K562 (cell line): ENCODE measurements around the gene JMY. TPM values are rescaled to one million over a fixed set of nuclear protein-coding genes. Genes with fewer than 3 reads are reported as not detected.
A peak's percentile ranks its signal among the peaks of the same experiment; 100 is the strongest.

Experiments used
- ATF7 ChIP-seq: fragments of 450-650 bp; IDR thresholded peaks from 2 replicates; pipeline ENCODE4 v1.7.1; 2014; ENCODE audit warnings: mild to moderate bottlenecking, moderate library complexity
- BACH1 ChIP-seq: fragments of 200-800 bp; sonication (Bioruptor generic); IDR thresholded peaks from 2 replicates; pipeline ENCODE4 v1.6.1; 2016; ENCODE audit warnings: missing genetic modification characterization, missing compliant biosample characterization
- BRD9 ChIP-seq: fragments of 450-650 bp; IDR thresholded peaks from 2 replicates; pipeline ENCODE4 v1.6.1; 2018; ENCODE audit warnings: low read depth; ENCODE audit not compliant: partially characterized antibody
- FUS ChIP-seq: fragments of 200-400 bp; formaldehyde crosslinking; optimal IDR thresholded peaks from 2 replicates; pipeline ENCODE3; 2017; ENCODE audit warnings: low read depth, low read length
- MAFG ChIP-seq: fragments of 450-650 bp; conservative IDR thresholded peaks from 2 replicates; pipeline ENCODE4 v1.6.1; 2016; ENCODE audit warnings: missing genetic modification characterization, missing compliant biosample characterization
- MEIS2 ChIP-seq: fragments of 450-650 bp; IDR thresholded peaks from 2 replicates; pipeline ENCODE4 v1.6.1; 2014; ENCODE audit warnings: mild to moderate bottlenecking; ENCODE audit not compliant: partially characterized antibody
- NCOR1 ChIP-seq: fragments of 450-650 bp; IDR thresholded peaks from 2 replicates; pipeline ENCODE4 v1.6.1; 2016; ENCODE audit warnings: mild to moderate bottlenecking, moderate library complexity
- PTTG1 ChIP-seq: fragments of 450-650 bp; IDR thresholded peaks from 2 replicates; pipeline ENCODE4 v1.6.1; 2016; ENCODE audit warnings: low read depth, mild to moderate bottlenecking, missing genetic modification characterization, missing compliant biosample characterization
- TAF9B ChIP-seq: fragments of 450-650 bp; IDR thresholded peaks from 2 replicates; pipeline ENCODE4 v1.6.1; 2018; ENCODE audit warnings: mild to moderate bottlenecking; ENCODE audit not compliant: partially characterized antibody
- polyA plus RNA-seq, 8 experiments: library from polyadenylated mRNA; depleted of rRNA in 4 of 8; stranded (reverse) in 5 of 8; unstranded in 3 of 8; fragments of >200 nt; fragmentation: Nextera tagmentation in 2 of 8; fragmentation: Illumina TruSeq in 1 of 8; extraction: Ambion mirVana in 2 of 8; extraction: Trizol in 1 of 8; gene quantifications; 2 replicates each; pipeline versions ENCODE4 v1.2.1 to v1.2.3, GENCODE V29; 2011 to 2014; ENCODE audit warnings: inconsistent platforms in 1 of 8, missing spikeins in 1 of 8
- total RNA-seq, 7 experiments: library from RNA; depleted of rRNA in 6 of 7; stranded (reverse); fragments of >200 nt in 6 of 7; fragmentation: Illumina TruSeq in 2 of 7; extraction: Trizol in 2 of 7; gene quantifications; 2 replicates each; pipeline versions ENCODE4 v1.2.1 to v1.2.3, GENCODE V29; 2011 to 2021; ENCODE audit warnings: low replicate concordance in 1 of 7
- TF ChIP-seq, protein P1 (sequence below), 2 experiments: fragments of 450-650 bp; IDR thresholded peaks; 2 replicates each; pipeline ENCODE4 v1.6.1; 2016; ENCODE audit warnings: mild to moderate bottlenecking in 2 of 2, borderline replicate concordance in 1 of 2, low read depth in 1 of 2, moderate library complexity in 1 of 2
- TF ChIP-seq, protein P2 (sequence below), 2 experiments: IDR thresholded peaks; 2 replicates each; pipeline ENCODE4 v1.6.1; 2011; ENCODE audit warnings: borderline replicate concordance in 1 of 2, control low read depth in 1 of 2, low read depth in 1 of 2, low read length in 1 of 2, mild to moderate bottlenecking in 1 of 2, mixed read lengths in 1 of 2, moderate library complexity in 1 of 2; ENCODE audit not compliant: insufficient read depth in 1 of 2, insufficient read length in 1 of 2, poor library complexity in 1 of 2, severe bottlenecking in 1 of 2; ENCODE audit errors: extremely low read depth in 1 of 2
- TF ChIP-seq, protein P3 (sequence below): fragments of 450-650 bp; IDR thresholded peaks from 2 replicates; pipeline ENCODE4 v1.6.1; 2016; ENCODE audit warnings: missing biosample characterization, missing genetic modification characterization
- TF ChIP-seq, protein P4 (sequence below): fragments of 450-650 bp; formaldehyde crosslinking; IDR thresholded peaks from 2 replicates; pipeline ENCODE4 v1.4.0; 2020; ENCODE audit warnings: mild to moderate bottlenecking, moderate library complexity

Gene JMY
- total and polyA plus RNA-seq, 9 of the 15 experiments (the other 6 are each of a cell fraction or from before 2014, with no cell fraction given) = 1.1 to 5.5 (median 3.7) TPM

DNA sequence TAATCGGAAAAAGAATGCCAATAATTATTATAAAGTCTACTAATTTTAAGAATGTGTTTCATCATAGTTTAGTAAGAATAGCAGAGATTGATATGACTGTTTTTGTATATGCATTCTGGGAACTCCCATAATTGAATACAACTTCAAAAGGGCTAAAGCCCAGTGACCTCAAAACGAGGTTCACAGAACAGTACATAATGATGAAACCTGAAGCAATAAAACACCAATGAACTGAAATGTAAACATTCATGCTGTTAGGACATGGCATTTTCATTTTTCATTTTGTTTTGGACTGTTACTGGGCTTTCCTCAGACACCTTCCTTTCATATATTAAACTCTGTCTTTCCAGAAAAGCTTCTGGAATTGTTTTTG is 684 bp upstream of the JMY start (continued):
- TF ChIP-seq, protein P1, sequence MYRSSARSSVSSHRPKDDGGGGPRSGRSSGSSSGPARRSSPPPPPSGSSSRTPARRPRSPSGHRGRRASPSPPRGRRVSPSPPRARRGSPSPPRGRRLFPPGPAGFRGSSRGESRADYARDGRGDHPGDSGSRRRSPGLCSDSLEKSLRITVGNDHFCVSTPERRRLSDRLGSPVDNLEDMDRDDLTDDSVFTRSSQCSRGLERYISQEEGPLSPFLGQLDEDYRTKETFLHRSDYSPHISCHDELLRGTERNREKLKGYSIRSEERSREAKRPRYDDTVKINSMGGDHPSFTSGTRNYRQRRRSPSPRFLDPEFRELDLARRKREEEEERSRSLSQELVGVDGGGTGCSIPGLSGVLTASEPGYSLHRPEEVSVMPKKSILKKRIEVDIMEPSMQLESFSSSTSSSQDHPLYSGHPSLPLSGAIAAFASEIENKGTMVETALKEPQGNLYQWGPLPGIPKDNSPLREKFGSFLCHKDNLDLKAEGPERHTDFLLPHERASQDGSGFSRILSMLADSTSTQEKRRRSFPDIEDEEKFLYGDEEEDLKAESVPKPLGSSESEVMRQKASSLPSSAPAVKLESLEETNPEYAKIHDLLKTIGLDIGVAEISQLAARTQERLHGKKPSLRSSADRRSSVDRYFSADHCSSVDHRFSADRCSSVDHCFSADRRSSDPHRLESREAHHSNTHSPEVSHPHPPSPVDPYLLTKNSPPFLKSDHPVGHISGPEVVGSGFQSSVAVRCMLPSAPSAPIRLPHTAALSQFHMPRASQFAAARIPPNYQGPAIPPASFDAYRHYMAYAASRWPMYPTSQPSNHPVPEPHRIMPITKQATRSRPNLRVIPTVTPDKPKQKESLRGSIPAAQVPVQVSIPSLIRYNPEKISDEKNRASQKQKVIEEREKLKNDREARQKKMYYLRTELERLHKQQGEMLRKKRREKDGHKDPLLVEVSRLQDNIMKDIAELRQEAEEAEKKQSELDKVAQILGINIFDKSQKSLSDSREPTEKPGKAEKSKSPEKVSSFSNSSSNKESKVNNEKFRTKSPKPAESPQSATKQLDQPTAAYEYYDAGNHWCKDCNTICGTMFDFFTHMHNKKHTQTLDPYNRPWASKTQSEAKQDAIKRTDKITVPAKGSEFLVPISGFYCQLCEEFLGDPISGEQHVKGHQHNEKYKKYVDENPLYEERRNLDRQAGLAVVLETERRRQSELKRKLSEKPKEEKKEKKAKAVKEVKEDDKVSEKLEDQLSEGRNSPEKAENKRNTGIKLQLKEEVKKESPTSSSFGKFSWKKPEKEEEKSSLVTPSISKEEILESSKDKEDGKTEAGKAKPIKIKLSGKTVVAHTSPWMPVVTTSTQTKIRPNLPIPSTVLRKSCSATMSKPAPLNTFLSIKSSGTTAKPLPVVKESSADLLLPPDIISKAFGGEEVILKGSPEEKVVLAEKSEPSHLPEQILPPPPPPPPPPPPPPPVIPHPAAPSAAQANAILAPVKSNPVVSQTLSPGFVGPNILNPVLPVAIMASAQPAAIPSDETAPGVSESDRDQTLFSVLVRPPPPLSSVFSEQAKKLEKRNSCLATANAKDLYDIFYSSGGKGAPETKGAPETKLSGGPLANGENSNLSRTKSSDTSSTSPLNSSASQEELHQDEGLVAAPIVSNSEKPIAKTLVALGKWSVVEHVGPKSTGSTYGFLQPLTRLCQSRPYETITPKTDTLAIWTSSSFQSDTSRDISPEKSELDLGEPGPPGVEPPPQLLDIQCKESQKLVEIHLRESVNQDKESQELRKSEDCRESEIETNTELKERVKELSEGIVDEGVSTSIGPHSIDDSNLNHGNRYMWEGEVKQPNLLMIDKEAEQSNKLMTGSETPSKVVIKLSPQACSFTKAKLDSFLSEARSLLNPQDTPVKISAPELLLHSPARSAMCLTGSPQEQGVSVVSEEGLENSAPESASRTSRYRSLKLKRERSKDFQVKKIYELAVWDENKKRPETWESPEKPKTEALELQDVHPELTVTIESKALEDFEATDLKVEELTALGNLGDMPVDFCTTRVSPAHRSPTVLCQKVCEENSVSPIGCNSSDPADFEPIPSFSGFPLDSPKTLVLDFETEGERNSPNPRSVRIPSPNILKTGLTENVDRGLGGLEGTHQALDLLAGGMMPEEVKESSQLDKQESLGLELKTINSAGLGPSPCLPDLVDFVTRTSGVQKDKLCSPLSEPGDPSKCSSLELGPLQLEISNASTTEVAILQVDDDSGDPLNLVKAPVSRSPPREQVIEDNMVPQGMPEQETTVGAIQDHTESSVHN (IDR thresholded peaks at IDR 0.05; ENCODE audit: borderline replicate concordance in 1 of 2, low read depth in 1 of 2) = 0 out of 4 replicates have a peak, but pooled peaks of 1 of the 2 experiments have one; percentile 44
- TF ChIP-seq, protein P2, sequence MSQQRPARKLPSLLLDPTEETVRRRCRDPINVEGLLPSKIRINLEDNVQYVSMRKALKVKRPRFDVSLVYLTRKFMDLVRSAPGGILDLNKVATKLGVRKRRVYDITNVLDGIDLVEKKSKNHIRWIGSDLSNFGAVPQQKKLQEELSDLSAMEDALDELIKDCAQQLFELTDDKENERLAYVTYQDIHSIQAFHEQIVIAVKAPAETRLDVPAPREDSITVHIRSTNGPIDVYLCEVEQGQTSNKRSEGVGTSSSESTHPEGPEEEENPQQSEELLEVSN (IDR thresholded peaks at IDR 0.05; ENCODE audit: borderline replicate concordance in 1 of 2, extremely low read depth in 1 of 2, insufficient read depth in 1 of 2, insufficient read length in 1 of 2, low read depth in 1 of 2, low read length in 1 of 2, poor library complexity in 1 of 2, severe bottlenecking in 1 of 2) = no peak
- TF ChIP-seq, protein P3, sequence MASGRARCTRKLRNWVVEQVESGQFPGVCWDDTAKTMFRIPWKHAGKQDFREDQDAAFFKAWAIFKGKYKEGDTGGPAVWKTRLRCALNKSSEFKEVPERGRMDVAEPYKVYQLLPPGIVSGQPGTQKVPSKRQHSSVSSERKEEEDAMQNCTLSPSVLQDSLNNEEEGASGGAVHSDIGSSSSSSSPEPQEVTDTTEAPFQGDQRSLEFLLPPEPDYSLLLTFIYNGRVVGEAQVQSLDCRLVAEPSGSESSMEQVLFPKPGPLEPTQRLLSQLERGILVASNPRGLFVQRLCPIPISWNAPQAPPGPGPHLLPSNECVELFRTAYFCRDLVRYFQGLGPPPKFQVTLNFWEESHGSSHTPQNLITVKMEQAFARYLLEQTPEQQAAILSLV (tag) = peak; percentile 78
- TF ChIP-seq PTTG1 (tag) = 0 out of 2 replicates have a peak, but pooled peaks have one; percentile 18
- peak; percentile 25; the same call in 1 of the 2 replicates for TF ChIP-seq NCOR1
- TF ChIP-seq ATF7 = peak; percentile 78
- TF ChIP-seq BACH1 = peak; percentile 57
- TF ChIP-seq MAFG (tag) = no peak
- TF ChIP-seq TAF9B = no peak
- no peak for TF ChIP-seq FUS
- TF ChIP-seq MEIS2 = peak; percentile 33
- TF ChIP-seq, protein P4, sequence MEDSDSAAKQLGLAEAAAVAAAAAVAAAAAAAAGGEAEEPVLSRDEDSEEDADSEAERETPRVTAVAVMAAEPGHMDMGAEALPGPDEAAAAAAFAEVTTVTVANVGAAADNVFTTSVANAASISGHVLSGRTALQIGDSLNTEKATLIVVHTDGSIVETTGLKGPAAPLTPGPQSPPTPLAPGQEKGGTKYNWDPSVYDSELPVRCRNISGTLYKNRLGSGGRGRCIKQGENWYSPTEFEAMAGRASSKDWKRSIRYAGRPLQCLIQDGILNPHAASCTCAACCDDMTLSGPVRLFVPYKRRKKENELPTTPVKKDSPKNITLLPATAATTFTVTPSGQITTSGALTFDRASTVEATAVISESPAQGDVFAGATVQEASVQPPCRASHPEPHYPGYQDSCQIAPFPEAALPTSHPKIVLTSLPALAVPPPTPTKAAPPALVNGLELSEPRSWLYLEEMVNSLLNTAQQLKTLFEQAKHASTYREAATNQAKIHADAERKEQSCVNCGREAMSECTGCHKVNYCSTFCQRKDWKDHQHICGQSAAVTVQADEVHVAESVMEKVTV (CRISPR knock-in tag) = 0 out of 2 replicates have a peak, but pooled peaks have one; percentile 6
- peak; percentile 77 for TF ChIP-seq BRD9
